Measurements from ENCODE around the gene FRMD4B. TPM values are rescaled to one million over a fixed set of nuclear protein-coding genes. Genes with fewer than 3 reads are reported as not detected.

The FRMD4B gene
- total RNA-seq, 4 donors from 2014 or later, result 37.5 to 66.2 (median 62.5) TPM

GRCh38 chr3:69392415-69392814 lies 6.5 kb upstream of the FRMD4B start:
- peaks cover 0 to 7% (median 0%) of the 10 kb centered on the region in 3 donors for H3K4me1 ChIP-seq
- H3K27me3 ChIP-seq, result peaks cover 0 to 10% (median 0%) of the 10 kb centered on the region in 4 donors
- DNase-seq, result no peak
- H3K4me3 ChIP-seq, result no peak overlapping the region
- 84 to 100% methylated on average over 2 of the region's 2 CpGs for WGBS, 2 donors
- TF ChIP-seq, protein P1, sequence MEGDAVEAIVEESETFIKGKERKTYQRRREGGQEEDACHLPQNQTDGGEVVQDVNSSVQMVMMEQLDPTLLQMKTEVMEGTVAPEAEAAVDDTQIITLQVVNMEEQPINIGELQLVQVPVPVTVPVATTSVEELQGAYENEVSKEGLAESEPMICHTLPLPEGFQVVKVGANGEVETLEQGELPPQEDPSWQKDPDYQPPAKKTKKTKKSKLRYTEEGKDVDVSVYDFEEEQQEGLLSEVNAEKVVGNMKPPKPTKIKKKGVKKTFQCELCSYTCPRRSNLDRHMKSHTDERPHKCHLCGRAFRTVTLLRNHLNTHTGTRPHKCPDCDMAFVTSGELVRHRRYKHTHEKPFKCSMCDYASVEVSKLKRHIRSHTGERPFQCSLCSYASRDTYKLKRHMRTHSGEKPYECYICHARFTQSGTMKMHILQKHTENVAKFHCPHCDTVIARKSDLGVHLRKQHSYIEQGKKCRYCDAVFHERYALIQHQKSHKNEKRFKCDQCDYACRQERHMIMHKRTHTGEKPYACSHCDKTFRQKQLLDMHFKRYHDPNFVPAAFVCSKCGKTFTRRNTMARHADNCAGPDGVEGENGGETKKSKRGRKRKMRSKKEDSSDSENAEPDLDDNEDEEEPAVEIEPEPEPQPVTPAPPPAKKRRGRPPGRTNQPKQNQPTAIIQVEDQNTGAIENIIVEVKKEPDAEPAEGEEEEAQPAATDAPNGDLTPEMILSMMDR (IDR thresholded peaks at IDR 0.05), result no peak
- TF ChIP-seq POLR2A (IDR thresholded peaks at IDR 0.05), result no peak
- H3K27ac ChIP-seq, result no peak overlapping the region
- intact Hi-C loops (cut with DNase I), result no loop called here
- no peaks in the 10 kb centered on the region for H3K36me3 ChIP-seq
- H3K9me3 ChIP-seq, result no peaks in the 10 kb centered on the region

DNA sequence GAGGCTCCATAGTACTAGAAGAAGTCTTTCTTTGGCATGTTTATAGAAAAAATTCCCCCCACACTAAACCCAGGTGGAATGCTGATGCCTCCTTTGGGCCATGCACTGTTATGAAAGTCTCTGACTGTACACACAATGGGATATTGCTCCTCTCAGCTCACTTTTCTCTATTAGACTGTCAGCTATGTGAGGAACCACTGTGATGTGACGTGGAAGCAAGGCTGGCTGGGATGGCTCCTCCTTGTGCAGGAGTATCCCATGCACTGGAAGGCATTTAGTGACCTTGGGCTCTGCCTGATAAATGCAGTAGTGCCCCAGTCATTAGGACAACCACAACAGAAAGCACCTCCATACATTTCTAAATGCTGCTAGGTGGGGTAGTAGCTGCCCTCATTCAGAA lies 5.7 kb upstream of the FRMD4B start:
- intact Hi-C loops (cut with DNase I), result no loop called here
- no peak overlapping the region for H3K27ac ChIP-seq
- no peak for DNase-seq

GRCh38 chr3:69390771-69391170 lies 4.9 kb upstream of the FRMD4B start:
- no peaks in the 10 kb centered on the region for H3K36me3 ChIP-seq
- H3K27ac ChIP-seq, result no peak overlapping the region
- WGBS, 2 donors, result 90% methylated on average over 5 of the region's 5 CpGs
- intact Hi-C loops (cut with DNase I), result no loop called here
- no peak for DNase-seq
- no peaks in the 10 kb centered on the region for H3K9me3 ChIP-seq
- peaks cover 1 to 20% (median 11%) of the 10 kb centered on the region in 3 donors for H3K4me1 ChIP-seq
- H3K4me3 ChIP-seq, result no peak overlapping the region
- peaks cover 0 to 27% (median 0%) of the 10 kb centered on the region in 4 donors for H3K27me3 ChIP-seq
- TF ChIP-seq, protein P1 (IDR thresholded peaks at IDR 0.05), result no peak
- TF ChIP-seq POLR2A (IDR thresholded peaks at IDR 0.05), result no peak

More for the DNA sequence above, 5.7 kb upstream of the FRMD4B start:
- WGBS, 2 donors, result 100% methylated on average over 1 of the region's 1 CpG
- Histone ChIP-seq H3K27me3 (peaks cover 0 to 19% (median 0%) of the 10 kb centered on the region in 4 donors), H3K4me3 (no peak overlapping the region), H3K9me3 (no peaks in the 10 kb centered on the region), H3K4me1 (peaks cover 0 to 12% (median 3%) of the 10 kb centered on the region in 3 donors), H3K36me3 (no peaks in the 10 kb centered on the region)
- TF ChIP-seq POLR2A (IDR thresholded peaks at IDR 0.05), result no peak
- TF ChIP-seq, protein P1 (IDR thresholded peaks at IDR 0.05), result no peak

DNA sequence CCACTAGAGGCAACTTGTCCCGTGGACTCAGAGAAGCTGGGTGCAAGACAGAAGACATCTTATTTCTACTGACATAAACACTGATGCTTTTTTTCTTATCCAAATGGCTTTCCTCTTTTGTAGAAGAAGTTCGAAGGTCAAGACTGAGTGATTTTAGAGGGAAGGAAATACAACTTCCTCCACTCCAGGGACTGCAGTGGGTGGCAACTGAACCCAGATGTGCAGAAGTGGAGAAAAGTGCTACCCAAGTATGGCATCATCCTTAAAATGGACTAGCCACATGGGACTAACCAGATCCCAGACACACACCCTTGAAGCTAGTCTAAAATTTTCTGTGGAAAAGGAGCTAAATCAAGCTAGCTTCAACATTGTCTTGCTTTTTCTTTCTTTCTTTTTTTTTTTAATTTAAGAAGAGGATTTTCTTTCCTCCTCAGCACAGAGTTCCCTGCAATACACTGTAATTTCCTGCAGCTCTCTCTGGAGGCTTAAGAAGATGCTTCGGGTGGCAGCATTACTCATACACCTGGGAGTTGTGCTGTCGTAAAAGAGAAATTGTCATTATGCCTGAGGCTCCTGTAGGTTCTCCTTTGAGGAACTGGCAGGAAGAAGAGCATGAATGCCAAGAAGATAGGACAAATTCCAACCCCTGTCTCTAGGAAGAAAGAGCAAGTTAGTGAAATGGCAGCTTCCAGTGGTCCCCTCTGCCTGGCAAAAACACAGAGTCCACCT lies 3.8 kb upstream of the FRMD4B start:
- TF ChIP-seq, protein P1 (IDR thresholded peaks at IDR 0.05), result no peak
- TF ChIP-seq POLR2A (IDR thresholded peaks at IDR 0.05), result no peak
- WGBS, 2 donors, result 20 to 34% methylated on average over 3 to 4 of the region's 4 CpGs
- Histone ChIP-seq H3K36me3 (no peaks in the 10 kb centered on the region), H3K27me3 (peaks cover 0 to 34% (median 0%) of the 10 kb centered on the region in 4 donors), H3K9me3 (no peaks in the 10 kb centered on the region), H3K4me1 (peaks cover 4 to 31% (median 18%) of the 10 kb centered on the region in 3 donors), H3K4me3 (no peak overlapping the region), H3K27ac (no peak overlapping the region)
- intact Hi-C loops (cut with DNase I), result no loop called here
- no peak for DNase-seq

- Histone ChIP-seq H3K4me1 (peaks cover 4 to 34% (median 18%) of the 10 kb centered on the region in 3 donors), H3K4me3 (no peak overlapping the region), H3K36me3 (no peaks in the 10 kb centered on the region), H3K27me3 (peaks cover 0 to 34% (median 0%) of the 10 kb centered on the region in 4 donors), H3K9me3 (no peaks in the 10 kb centered on the region), H3K27ac (no peak overlapping the region)
- no peak for DNase-seq
- intact Hi-C loops (cut with DNase I), result no loop called here
- TF ChIP-seq, protein P1 (IDR thresholded peaks at IDR 0.05), result no peak
- no peak for TF ChIP-seq POLR2A (IDR thresholded peaks at IDR 0.05)
- 62 to 68% methylated on average over 4 of the region's 4 CpGs for WGBS, 2 donors
Measured at GRCh38 chr3:69388241-69388640, 2.4 kb upstream of the FRMD4B start.
